GM21360 (cell line): ENCODE measurements around the gene TRIP12.
"Not testable (repeated sequence)": the region's sequence is repeated elsewhere in the genome, so short reads cannot be mapped to it uniquely, and the experiment has no call there.

Source experiments
- ATAC-seq: cut with Tn5 transposase; IDR thresholded peaks from one replicate; pipeline ENCODE4 v1.9.1; 2021; ENCODE audit warnings: mild to moderate bottlenecking, moderate library complexity; ENCODE audit not compliant: unreplicated experiment

Gene TRIP12

GRCh38 chr2:229921892-229922448 is at the start of gene TRIP12:
Gene TRIP12, minus strand, starts transcription at chr2:229922009. Its CDS starts 41,930 bp downstream, at chr2:229880079.
- peak; percentile 69 for ATAC-seq

GRCh38 chr2:229971298-229971790 is 49.5 kb upstream of the TRIP12 start:
- ATAC-seq, result no peak

GRCh38 chr2:229970406-229970805 is 48.6 kb upstream of the TRIP12 start:
- ATAC-seq, result no peak

GRCh38 chr2:229969921-229970320 is 48.1 kb upstream of the TRIP12 start:
- ATAC-seq, result no peak

- ATAC-seq, result not testable (repeated sequence)
Observed at GRCh38 chr2:229963596-229963995, 41.8 kb upstream of the TRIP12 start.

- no peak for ATAC-seq
Observed at GRCh38 chr2:229956491-229956890, 34.7 kb upstream of the TRIP12 start.

GRCh38 chr2:229955663-229956062 is 33.9 kb upstream of the TRIP12 start:
- no peak for ATAC-seq

- no peak for ATAC-seq
Observed at GRCh38 chr2:229952256-229952835, 30.5 kb upstream of the TRIP12 start.

- ATAC-seq, result peak; percentile 82
Observed at GRCh38 chr2:229947544-229947943, 25.7 kb upstream of the TRIP12 start.

- ATAC-seq, result no peak
Observed at GRCh38 chr2:229945975-229946374, 24.2 kb upstream of the TRIP12 start.

- ATAC-seq, result no peak
Observed at GRCh38 chr2:229943770-229944449, 22.1 kb upstream of the TRIP12 start.

- ATAC-seq, result no peak
Observed at GRCh38 chr2:229943171-229943570, 21.4 kb upstream of the TRIP12 start.

- ATAC-seq, result no peak
Observed at GRCh38 chr2:229942671-229943070, 20.9 kb upstream of the TRIP12 start.

GRCh38 chr2:229937537-229937936 is 15.7 kb upstream of the TRIP12 start:
- ATAC-seq, result no peak

GRCh38 chr2:229931241-229931640 is 9.4 kb upstream of the TRIP12 start:
- ATAC-seq, result no peak

- ATAC-seq, result no peak
Observed at GRCh38 chr2:229930656-229931055, 8.8 kb upstream of the TRIP12 start.

- ATAC-seq, result no peak
Observed at GRCh38 chr2:229927817-229928321, 6.1 kb upstream of the TRIP12 start.

GRCh38 chr2:229925201-229925600 is 3.4 kb upstream of the TRIP12 start:
- ATAC-seq, result no peak

- not testable (repeated sequence) for ATAC-seq
Observed at GRCh38 chr2:229924541-229924940, 2.7 kb upstream of the TRIP12 start.

- ATAC-seq, result peak; percentile 58
Observed at GRCh38 chr2:229922449-229923386, 909 bp upstream of the TRIP12 start, which contains the start of gene FBXO36. Gene FBXO36, plus strand, starts transcription at chr2:229922503. Its CDS starts 11 bp downstream, at chr2:229922514.
